ENCODE data around the gene RGS16.
A peak's percentile ranks its signal among the peaks of the same experiment; 100 is the strongest.

The RGS16 gene

GRCh38 chr1:182595641-182596240 is 8.4 kb downstream of the RGS16 start:
- CTCF ChIA-PET, result interaction anchor here (0.6 to 22.4 kb wide), 16 partner anchors 7 to 515 kb away, joined by 3 to 717 read pairs (median 6); partner anchors contain the start of genes NPL and RGSL1
- Mint-ChIP-seq H3K4me3 (no peak overlapping the region), H3K27me3 (peaks cover 40% of the 10 kb centered on the region), H3K27ac (no peak overlapping the region), H3K4me1 (peaks cover 4% of the 10 kb centered on the region), H3K36me3 (no peaks in the 10 kb centered on the region), H3K9me3 (no peaks in the 10 kb centered on the region)
- DNase-seq, result peak; percentile 74

GRCh38 chr1:182589931-182590330 is 14.3 kb downstream of the RGS16 start:
- DNase-seq, result no peak
- Mint-ChIP-seq H3K4me3 (peak overlapping the region; percentile 98), H3K36me3 (peaks cover 8% of the 10 kb centered on the region), H3K9me3 (peaks cover 1% of the 10 kb centered on the region), H3K4me1 (peaks cover 30% of the 10 kb centered on the region), H3K27ac (no peak overlapping the region), H3K27me3 (peaks cover 21% of the 10 kb centered on the region)
- CTCF ChIA-PET, result interaction anchor here (1.5 to 22.4 kb wide), 4 partner anchors 11 to 509 kb away, joined by 4 to 717 read pairs (median 18); partner anchors contain the start of gene NPL

DNA sequence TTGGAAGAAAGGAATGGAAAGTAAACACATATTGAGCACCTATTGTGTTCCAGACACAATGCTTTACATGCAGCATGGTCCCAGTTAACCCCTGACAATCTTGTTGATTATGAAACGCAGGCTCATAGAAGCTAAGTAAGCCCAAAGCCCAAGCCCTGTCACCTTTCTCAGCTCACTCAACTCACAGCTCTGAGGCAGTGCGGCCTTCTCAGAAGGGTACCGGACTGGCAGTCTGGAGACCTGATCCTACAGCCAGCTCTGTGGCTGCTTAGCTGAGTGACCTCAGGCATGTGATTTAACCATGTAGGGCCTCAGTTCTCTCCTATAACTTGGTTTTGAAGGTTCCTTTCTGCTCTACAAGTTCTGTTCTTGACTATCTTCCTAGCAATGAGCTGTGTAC is 14.7 kb downstream of the RGS16 start:
- Mint-ChIP-seq H3K27me3 (peaks cover 21% of the 10 kb centered on the region), H3K4me3 (peak overlapping the region; percentile 98), H3K9me3 (peaks cover 1% of the 10 kb centered on the region), H3K27ac (peak overlapping the region; percentile 99), H3K4me1 (peaks cover 33% of the 10 kb centered on the region), H3K36me3 (peaks cover 8% of the 10 kb centered on the region)
- DNase-seq, result no peak
- CTCF ChIA-PET, result interaction anchor here (1.5 to 22.4 kb wide), 5 partner anchors 9 to 509 kb away, joined by 4 to 717 read pairs (median 9); partner anchors contain the start of gene NPL

DNA sequence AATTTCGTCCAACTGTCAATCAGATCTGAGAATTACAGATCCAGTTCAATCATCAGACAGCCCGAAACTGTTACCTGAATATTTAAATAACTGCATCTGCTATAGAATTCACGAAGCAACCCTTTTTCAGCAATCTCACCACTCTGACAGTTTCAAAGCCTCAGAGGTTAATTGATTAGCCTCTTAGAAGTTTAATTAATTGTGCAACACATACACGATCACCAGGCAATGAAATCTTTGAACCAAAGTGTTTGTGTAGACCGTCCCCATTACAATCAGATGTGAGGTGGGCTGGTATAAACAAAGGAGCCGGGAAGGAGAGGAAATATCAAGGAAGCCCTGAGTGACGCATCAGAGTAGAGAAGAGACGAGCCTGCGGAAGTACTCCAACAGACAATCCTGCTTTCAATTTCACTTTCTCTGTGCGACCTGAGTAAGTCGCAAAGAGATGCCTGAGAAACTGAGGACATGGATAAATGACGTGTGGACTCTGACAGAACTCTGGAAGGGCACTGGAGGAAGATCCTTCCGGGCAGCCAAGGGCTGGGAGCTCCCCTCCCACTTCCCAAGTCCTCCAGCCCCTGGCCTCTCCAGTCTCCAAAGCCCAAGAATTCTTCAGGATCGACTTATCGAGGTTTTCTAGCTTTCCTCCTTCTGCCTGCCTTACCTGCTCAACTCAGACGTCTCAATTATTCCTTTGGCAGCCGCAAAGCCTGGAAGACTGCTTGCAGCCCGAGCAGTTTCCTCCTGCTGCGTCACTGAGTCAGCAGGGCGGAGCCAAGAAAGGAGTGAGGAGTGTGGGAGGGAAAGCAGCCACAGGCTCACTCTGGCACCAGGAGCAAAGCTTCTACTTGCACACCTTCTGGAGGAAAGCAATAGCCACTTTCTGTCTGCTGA is 15.4 kb downstream of the RGS16 start, which contains the start of gene RNASEL:
Gene RNASEL, minus strand, starts transcription at position 757 of the 897 bp plus-strand sequence. CDS start 2,450 bp downstream, outside the sequence.
- Mint-ChIP-seq H3K9me3 (peaks cover 1% of the 10 kb centered on the region), H3K4me1 (peaks cover 36% of the 10 kb centered on the region), H3K27me3 (peaks cover 16% of the 10 kb centered on the region), H3K27ac (peak within 1 kb of the TSS; percentile 99), H3K4me3 (peak within 1 kb of the TSS; percentile 98), H3K36me3 (peaks cover 8% of the 10 kb centered on the region)
- CTCF ChIA-PET, result interaction anchor here (1.4 to 22.4 kb wide), 6 partner anchors 9 to 508 kb away, joined by 3 to 717 read pairs (median 8); partner anchors contain the start of gene NPL
- peak; percentile 65 for DNase-seq

DNA sequence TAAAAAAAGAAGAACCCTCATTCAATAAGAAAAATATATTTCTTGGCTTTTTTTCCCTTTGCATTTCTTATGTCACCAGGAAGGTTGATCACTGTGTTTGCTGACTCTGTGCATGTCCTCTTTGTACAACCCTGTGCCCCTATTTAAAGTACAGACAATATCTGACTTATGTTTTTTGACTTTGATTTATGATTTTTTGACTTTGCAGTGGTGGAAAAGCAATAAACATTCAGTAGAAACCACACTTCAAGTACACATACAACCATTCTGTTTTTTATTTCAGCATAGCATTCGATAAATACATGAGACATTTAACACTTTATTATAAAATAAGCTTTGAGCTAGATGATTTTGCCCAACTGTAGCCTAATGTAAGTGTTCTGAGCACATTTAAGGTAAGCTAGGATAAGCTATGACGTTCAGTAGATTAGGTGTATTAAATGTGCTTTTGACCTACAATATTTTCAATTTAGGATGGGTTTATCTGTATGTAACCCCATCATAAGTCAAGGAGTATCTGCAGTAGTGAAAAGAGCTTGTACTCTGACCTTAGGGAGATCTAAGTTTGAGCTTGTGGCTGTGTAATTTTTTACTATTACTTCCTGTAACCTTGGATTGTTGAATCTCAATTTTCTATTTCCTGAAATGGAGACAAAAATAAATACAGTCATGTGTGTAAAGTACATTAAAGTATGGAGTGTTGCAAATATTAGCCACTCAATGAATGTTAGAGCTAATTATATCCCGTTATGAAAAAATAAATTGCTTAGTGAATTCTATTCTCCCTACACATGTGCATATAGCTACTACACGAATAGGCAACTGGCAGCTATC is 16.3 kb downstream of the RGS16 start:
- H3K27me3 Mint-ChIP-seq, result peaks cover 7% of the 10 kb centered on the region
- CTCF ChIA-PET, result interaction anchor here (1.4 to 22.4 kb wide), 6 partner anchors 8 to 507 kb away, joined by 3 to 717 read pairs (median 8); partner anchors contain the start of gene NPL
- peak overlapping the region; percentile 99 for H3K27ac Mint-ChIP-seq
- no peak for DNase-seq
- peaks cover 36% of the 10 kb centered on the region for H3K4me1 Mint-ChIP-seq
- peak overlapping the region; percentile 98 for H3K4me3 Mint-ChIP-seq
- peaks cover 1% of the 10 kb centered on the region for H3K9me3 Mint-ChIP-seq
- peaks cover 11% of the 10 kb centered on the region for H3K36me3 Mint-ChIP-seq

DNA sequence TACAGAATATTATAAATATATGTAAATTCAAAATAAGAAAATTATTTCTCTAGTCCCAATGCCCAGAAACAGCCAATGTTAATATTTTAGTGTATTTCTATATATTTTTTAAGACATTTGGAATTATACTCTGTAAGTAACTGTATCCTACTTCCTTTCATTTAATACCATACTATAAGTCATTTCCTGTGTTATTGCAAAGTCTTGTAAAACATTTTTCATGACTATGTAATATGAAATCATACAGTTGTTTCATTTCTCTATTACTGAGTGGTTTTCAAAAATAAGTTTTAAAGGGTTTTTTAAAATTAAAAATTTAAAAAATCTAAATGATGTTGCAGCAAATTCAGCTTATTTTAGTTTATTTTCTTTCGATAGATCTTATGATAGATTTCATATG is 17.1 kb downstream of the RGS16 start:
- peaks cover 14% of the 10 kb centered on the region for H3K36me3 Mint-ChIP-seq
- no peak for DNase-seq
- no peak overlapping the region for H3K4me3 Mint-ChIP-seq
- no peak overlapping the region for H3K27ac Mint-ChIP-seq
- CTCF ChIA-PET, result interaction anchor here (0.7 kb wide), 1 partner anchor 14 kb away, joined by 3 read pairs; no protein-coding TSS in a partner anchor
- H3K27me3 Mint-ChIP-seq, result peaks cover 2% of the 10 kb centered on the region
- H3K4me1 Mint-ChIP-seq, result peaks cover 36% of the 10 kb centered on the region
- peaks cover 1% of the 10 kb centered on the region for H3K9me3 Mint-ChIP-seq

- Mint-ChIP-seq H3K27ac (no peak overlapping the region), H3K9me3 (peaks cover 1% of the 10 kb centered on the region), H3K4me3 (no peak overlapping the region), H3K4me1 (peaks cover 36% of the 10 kb centered on the region), H3K27me3 (no peaks in the 10 kb centered on the region), H3K36me3 (peaks cover 15% of the 10 kb centered on the region)
- no peak for DNase-seq
- CTCF ChIA-PET, result no interaction called here
Observed at GRCh38 chr1:182586380-182586779, 17.8 kb downstream of the RGS16 start.

- CTCF ChIA-PET, result no interaction called here
- Mint-ChIP-seq H3K27ac (no peak overlapping the region), H3K27me3 (no peaks in the 10 kb centered on the region), H3K4me1 (peaks cover 32% of the 10 kb centered on the region), H3K4me3 (no peak overlapping the region), H3K36me3 (peaks cover 28% of the 10 kb centered on the region), H3K9me3 (peaks cover 1% of the 10 kb centered on the region)
- no peak for DNase-seq
Observed at GRCh38 chr1:182584746-182585145, 19.4 kb downstream of the RGS16 start.

DNA sequence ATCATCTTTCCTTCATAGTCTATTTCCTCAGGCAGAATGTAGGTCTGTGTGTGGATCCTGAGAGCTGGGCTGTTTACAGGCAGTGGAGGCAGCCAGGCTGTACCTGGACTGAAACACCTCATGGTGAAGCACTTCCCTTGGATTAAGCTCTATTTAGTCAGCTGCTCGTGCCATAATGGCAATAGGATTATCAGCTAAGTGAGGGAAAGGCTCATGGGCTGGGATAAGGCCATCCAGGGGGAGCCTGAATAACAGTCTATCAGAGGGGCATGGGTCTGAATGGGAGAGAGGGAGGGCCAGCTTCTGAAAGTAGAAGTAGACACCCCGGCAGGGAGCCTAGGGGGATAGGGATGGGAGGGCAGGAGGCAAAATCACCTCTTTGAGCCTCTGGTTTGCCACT is 23.5 kb downstream of the RGS16 start:
- H3K27ac Mint-ChIP-seq, result no peak overlapping the region
- peaks cover 36% of the 10 kb centered on the region for H3K36me3 Mint-ChIP-seq
- no peak overlapping the region for H3K4me3 Mint-ChIP-seq
- H3K9me3 Mint-ChIP-seq, result no peaks in the 10 kb centered on the region
- CTCF ChIA-PET, result interaction anchor here (1.5 kb wide), 1 partner anchor 12 kb away, joined by 4 read pairs; no protein-coding TSS in a partner anchor
- H3K4me1 Mint-ChIP-seq, result peaks cover 10% of the 10 kb centered on the region
- no peak for DNase-seq
- H3K27me3 Mint-ChIP-seq, result no peaks in the 10 kb centered on the region

GRCh38 chr1:182575540-182576149 is 28.5 kb downstream of the RGS16 start:
- Mint-ChIP-seq H3K9me3 (no peaks in the 10 kb centered on the region), H3K27ac (no peak overlapping the region), H3K36me3 (peaks cover 28% of the 10 kb centered on the region), H3K4me3 (no peak overlapping the region), H3K4me1 (no peaks in the 10 kb centered on the region), H3K27me3 (no peaks in the 10 kb centered on the region)
- no peak for DNase-seq
- CTCF ChIA-PET, result no interaction called here

DNA sequence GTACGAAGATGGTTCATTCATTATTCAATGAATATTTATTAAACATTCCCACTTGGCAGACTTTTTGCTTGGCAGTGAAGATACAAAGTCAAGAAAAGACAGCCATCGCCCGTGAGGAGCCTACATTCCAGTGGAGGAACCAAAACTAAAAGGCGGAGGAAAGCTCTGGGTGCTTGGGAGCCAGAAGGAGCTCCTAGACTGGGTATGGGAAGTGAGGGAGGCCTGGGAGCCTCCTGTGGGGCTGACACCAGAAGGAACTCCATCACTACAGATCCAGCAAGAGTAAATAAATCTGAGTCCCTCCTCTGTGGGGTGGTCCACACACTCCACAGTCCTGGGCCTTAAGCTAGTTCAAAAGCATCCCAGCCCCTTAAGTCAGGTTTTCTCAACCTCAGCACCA is 30.0 kb downstream of the RGS16 start:
- no peaks in the 10 kb centered on the region for H3K27me3 Mint-ChIP-seq
- peaks cover 17% of the 10 kb centered on the region for H3K36me3 Mint-ChIP-seq
- no peak overlapping the region for H3K4me3 Mint-ChIP-seq
- CTCF ChIA-PET, result interaction anchor here (0.8 to 1.0 kb wide), 2 partner anchors 81 to 211 kb away, joined by 3 read pairs; no protein-coding TSS in a partner anchor
- DNase-seq, result no peak
- no peaks in the 10 kb centered on the region for H3K9me3 Mint-ChIP-seq
- H3K27ac Mint-ChIP-seq, result no peak overlapping the region
- no peaks in the 10 kb centered on the region for H3K4me1 Mint-ChIP-seq

DNA sequence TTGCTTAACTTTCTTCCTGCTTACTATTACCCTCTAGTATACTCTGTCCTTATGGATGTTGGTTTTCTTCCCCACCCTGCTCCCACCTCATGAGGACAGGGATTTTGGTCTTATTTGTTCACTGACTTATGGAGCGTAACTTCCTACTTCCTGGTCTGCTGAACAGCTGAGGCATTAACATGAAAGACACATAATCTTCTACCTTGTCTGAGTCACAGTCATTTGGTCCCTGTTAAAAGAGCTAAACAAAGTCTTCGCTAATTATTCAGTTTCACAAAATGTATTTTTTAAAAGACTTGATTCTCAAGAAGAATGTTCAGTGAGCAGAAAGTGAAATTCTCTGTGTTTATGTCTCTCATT is 33.6 kb downstream of the RGS16 start:
- CTCF ChIA-PET, result interaction anchor here (0.5 kb wide), 1 partner anchor 860 kb away, joined by 3 read pairs; no protein-coding TSS in a partner anchor
- H3K4me3 Mint-ChIP-seq, result no peak overlapping the region
- no peaks in the 10 kb centered on the region for H3K27me3 Mint-ChIP-seq
- no peak overlapping the region for H3K27ac Mint-ChIP-seq
- H3K4me1 Mint-ChIP-seq, result no peaks in the 10 kb centered on the region
- DNase-seq, result no peak
- H3K9me3 Mint-ChIP-seq, result no peaks in the 10 kb centered on the region
- peaks cover 2% of the 10 kb centered on the region for H3K36me3 Mint-ChIP-seq

DNA sequence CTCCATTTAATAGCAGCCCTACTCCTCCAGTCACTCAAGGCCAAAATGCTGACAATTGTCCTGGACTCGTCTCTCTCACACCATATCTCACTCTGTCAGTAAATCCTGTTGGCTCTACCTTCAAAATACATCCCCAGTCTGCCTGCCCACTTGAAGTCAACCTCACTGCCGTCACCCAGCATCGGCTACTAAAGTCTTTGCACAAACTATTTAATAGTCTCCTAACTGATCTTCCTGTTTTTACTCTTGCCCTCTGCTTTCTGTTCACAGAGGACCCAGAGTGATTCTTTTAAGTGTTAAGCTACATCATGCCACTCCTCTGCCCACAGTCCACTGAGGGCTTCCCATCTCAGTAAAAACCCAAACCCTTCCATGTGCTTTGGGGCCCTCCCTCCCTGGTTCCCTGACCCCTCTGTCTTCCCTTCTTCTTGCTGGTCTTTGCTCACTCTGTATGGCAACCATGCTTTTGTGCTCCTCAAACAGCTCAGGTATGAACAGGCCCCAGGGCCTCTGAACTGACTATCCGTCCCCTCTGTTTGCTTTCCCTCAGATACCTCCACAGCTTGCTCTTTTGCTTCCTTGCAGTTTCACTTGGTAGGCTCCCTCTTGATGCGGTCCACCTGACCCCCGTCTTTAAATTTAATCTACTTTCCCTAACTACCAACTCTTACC is 34.1 kb downstream of the RGS16 start:
- no peaks in the 10 kb centered on the region for H3K9me3 Mint-ChIP-seq
- H3K4me3 Mint-ChIP-seq, result no peak overlapping the region
- no peak for DNase-seq
- H3K36me3 Mint-ChIP-seq, result no peaks in the 10 kb centered on the region
- H3K27ac Mint-ChIP-seq, result no peak overlapping the region
- CTCF ChIA-PET, result interaction anchor here (0.5 kb wide), 1 partner anchor 860 kb away, joined by 3 read pairs; no protein-coding TSS in a partner anchor
- H3K27me3 Mint-ChIP-seq, result no peaks in the 10 kb centered on the region
- no peaks in the 10 kb centered on the region for H3K4me1 Mint-ChIP-seq

Data from activated naive CD4-positive, alpha-beta T cell treated with anti-CD3 and anti-CD28 coated beads, Interleukin-2, amount 10 ng/mL, durations not matched to agents 7 days and 5 days (primary cell).